Tibial nerve (tissue), 4 donors: ENCODE results near the gene DHH.

Source experiments
- EP300 ChIP-seq, 2 donors: sonication (generic); formaldehyde crosslinking; IDR thresholded peaks; one replicate each; pipeline ENCODE4 v1.6.1; 2017; ENCODE audit warnings: antibody characterized with exemption in 2 of 2, mild to moderate bottlenecking in 1 of 2
- POLR2A ChIP-seq, 2 donors: fragments of 450-650 bp; IDR thresholded peaks; one replicate each; pipeline ENCODE4 v1.6.1; 2017; ENCODE audit warnings: antibody characterized with exemption in 2 of 2, mild to moderate bottlenecking in 2 of 2, moderate library complexity in 2 of 2
- TF ChIP-seq, protein P1 (sequence below), 5 experiments: fragments of 200-600 bp in 3 of 5; fragments of 450-650 bp in 2 of 5; sonication (generic) in 3 of 5; IDR thresholded peaks; one replicate each; pipeline ENCODE4 v1.5.1; 2016 to 2019; ENCODE audit warnings: antibody characterized with exemption in 5 of 5, mild to moderate bottlenecking in 3 of 5, moderate library complexity in 2 of 5

- TF ChIP-seq POLR2A (IDR thresholded peaks at IDR 0.05) = no peak
- TF ChIP-seq, protein P1, sequence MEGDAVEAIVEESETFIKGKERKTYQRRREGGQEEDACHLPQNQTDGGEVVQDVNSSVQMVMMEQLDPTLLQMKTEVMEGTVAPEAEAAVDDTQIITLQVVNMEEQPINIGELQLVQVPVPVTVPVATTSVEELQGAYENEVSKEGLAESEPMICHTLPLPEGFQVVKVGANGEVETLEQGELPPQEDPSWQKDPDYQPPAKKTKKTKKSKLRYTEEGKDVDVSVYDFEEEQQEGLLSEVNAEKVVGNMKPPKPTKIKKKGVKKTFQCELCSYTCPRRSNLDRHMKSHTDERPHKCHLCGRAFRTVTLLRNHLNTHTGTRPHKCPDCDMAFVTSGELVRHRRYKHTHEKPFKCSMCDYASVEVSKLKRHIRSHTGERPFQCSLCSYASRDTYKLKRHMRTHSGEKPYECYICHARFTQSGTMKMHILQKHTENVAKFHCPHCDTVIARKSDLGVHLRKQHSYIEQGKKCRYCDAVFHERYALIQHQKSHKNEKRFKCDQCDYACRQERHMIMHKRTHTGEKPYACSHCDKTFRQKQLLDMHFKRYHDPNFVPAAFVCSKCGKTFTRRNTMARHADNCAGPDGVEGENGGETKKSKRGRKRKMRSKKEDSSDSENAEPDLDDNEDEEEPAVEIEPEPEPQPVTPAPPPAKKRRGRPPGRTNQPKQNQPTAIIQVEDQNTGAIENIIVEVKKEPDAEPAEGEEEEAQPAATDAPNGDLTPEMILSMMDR (IDR thresholded peaks at IDR 0.05) = no peak
- TF ChIP-seq EP300 (IDR thresholded peaks at IDR 0.05) = no peak
Observed at GRCh38 chr12:49094975-49095365, 369 bp upstream of the DHH start.
